ENCODE measurements around the gene HLTF. TPM values are rescaled to one million over a fixed set of nuclear protein-coding genes. Genes with fewer than 3 reads are reported as not detected.
"Not testable (repeated sequence)": the region's sequence is repeated elsewhere in the genome, so short reads cannot be mapped to it uniquely, and the experiment has no call there.

The HLTF gene, protein sequence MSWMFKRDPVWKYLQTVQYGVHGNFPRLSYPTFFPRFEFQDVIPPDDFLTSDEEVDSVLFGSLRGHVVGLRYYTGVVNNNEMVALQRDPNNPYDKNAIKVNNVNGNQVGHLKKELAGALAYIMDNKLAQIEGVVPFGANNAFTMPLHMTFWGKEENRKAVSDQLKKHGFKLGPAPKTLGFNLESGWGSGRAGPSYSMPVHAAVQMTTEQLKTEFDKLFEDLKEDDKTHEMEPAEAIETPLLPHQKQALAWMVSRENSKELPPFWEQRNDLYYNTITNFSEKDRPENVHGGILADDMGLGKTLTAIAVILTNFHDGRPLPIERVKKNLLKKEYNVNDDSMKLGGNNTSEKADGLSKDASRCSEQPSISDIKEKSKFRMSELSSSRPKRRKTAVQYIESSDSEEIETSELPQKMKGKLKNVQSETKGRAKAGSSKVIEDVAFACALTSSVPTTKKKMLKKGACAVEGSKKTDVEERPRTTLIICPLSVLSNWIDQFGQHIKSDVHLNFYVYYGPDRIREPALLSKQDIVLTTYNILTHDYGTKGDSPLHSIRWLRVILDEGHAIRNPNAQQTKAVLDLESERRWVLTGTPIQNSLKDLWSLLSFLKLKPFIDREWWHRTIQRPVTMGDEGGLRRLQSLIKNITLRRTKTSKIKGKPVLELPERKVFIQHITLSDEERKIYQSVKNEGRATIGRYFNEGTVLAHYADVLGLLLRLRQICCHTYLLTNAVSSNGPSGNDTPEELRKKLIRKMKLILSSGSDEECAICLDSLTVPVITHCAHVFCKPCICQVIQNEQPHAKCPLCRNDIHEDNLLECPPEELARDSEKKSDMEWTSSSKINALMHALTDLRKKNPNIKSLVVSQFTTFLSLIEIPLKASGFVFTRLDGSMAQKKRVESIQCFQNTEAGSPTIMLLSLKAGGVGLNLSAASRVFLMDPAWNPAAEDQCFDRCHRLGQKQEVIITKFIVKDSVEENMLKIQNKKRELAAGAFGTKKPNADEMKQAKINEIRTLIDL
- total RNA-seq (2014; rRNA removed; shearing (Covaris generic)), result 62.1 and 62.5 TPM in 2 replicates
- polyA plus RNA-seq (2015; cell fraction: cytosol; rRNA removed), result 46.1 and 62.4 TPM in 2 replicates
- polyA plus RNA-seq (2015; cell fraction: nucleus; rRNA removed), result 180 and 198 TPM in 2 replicates

DNA sequence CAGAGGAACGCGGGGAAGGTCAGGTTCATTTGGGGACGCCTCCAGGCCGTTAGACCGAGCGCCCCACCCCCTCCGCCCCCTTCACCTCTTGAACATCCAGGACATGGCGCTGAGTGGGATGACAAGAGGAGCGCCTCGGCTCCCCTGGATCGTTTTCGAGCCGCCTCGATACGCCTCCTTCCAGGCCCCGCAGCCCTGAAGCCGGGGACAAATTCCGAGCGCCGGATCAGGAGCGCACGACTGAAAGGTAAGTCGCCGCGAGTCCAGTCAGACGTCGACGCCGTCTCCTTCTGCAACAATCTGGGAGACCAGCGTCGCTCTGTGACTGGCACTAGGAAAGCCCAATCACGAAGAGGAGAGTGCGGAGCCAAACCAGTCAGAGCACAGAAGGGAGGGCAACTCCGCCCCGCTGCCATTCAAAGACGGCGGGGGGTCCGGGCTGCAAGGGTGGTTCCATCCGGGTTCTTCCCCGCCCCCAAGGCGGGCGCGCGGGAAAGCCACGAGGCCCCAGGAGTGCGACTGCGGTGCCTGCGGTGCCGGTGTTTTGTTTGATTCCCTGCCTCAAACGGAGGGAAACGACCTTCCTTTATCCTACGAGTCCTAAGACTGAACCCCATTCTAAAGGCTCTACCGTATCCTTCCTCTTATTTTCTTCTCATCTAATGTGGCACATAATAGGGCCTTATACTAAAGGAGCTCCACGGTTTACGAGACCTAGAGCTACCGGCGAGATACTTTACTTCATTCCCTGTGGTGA, at the start of gene HLTF:
TSS of gene HLTF (minus strand) at position 302 of the 757 bp plus-strand sequence. CDS start at position 105, 197 bp downstream.
- DNase-seq (ENCODE audit: low read depth), result peak; percentile 99

DNA sequence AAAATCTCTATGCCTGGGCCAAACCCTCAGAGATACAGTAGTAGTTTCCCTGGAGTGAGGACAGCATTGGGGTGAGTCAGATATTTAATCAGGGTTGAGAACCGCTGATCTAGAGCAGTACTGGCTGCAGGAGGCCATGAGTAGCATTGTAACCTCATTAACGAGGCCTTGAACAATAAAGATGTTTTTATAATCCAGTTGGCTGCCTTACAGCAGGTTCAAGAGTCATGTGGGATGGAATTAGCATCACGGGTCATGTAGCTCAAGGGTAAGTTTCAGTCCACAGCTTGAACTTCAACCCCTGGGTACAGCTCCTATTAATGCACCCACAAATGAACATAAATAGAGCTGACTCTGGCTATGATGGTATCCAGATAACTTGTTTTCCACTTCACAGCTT, 48.2 kb upstream of the HLTF start:
- DNase-seq (ENCODE audit: low read depth), result no peak

DNA sequence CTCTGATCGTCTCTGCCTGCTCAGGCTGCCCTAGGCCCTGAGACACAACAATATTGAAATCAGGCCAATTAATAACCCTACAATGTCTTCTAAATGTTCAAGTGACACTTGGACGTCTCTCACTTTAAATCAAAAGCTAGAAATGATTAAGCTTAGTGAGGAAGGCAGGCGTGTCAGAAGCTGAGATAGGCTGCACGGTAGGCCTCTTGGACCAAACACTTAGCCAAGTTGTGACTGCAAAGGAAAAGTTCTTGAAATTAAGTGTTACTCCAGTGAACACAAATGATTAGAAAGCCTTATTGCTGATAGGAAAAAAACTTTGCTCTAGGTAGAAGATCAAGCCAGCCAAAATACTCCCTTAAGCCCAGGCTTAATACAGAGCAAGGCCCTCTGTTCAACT, 45.3 kb upstream of the HLTF start:
- no peak for DNase-seq (ENCODE audit: low read depth)

DNA sequence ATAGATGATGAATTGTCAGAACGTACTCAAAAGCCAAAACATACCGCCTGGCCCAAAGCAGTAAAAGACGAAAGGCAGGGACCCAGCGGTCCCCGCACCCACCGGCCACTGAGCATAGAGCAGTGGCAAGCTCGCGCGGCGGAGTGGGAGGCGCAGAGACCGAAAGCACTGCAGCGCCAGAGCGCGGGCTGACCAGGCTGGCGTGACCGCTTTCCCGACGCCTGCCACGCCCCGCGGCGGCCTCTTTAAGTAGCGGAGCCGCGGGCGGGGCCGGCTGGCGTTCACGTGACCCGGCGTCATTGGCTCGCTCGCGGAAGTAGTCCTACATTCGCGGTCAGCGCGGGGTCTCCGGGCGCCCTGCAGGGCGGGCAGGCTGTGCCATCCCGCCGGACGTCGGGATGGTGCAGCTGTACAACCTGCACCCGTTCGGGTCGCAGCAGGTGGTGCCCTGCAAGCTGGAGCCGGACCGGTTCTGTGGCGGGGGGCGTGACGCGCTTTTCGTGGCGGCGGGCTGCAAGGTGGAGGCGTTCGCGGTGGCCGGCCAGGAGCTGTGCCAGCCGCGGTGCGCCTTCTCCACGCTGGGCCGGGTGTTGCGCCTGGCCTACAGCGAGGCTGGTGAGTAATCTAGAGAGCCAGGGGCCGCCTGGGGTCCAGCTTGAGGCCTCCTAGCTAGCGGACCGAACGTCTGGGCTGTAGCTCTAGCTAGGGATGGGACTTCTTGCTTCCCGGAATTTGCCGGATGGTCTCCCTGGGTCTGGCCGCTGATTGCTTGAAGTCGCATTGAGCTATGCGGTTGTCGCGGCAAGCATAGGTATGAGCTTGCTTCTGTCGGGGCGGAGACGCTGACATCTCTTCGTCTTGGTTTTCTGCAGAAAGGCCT, 43.2 kb upstream of the HLTF start, which contains the start of gene HPS3:
TSS of gene HPS3 (plus strand) at position 313 of the 880 bp plus-strand sequence. CDS start at position 399, 86 bp downstream.
- DNase-seq (ENCODE audit: low read depth), result peak; percentile 96

DNA sequence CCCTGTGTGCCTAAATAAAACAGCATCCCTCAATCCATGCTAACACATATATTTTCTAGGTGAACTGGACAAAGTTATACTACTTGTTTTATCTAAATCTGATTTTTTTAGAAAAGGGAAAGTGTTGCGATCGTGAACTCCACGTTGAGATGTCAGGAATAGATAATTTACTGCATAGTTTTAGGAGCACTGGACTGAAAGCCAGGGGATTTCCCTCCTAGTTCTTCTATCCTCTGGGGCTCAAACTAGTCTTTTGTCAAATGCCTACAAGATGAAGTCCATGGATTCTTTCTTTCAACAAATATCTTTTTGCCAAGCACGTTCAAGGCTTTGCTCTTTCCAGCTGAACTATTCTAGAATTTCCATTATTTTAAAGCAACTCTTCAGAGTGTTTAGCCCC, 42.5 kb upstream of the HLTF start:
- no peak for DNase-seq (ENCODE audit: low read depth)

DNA sequence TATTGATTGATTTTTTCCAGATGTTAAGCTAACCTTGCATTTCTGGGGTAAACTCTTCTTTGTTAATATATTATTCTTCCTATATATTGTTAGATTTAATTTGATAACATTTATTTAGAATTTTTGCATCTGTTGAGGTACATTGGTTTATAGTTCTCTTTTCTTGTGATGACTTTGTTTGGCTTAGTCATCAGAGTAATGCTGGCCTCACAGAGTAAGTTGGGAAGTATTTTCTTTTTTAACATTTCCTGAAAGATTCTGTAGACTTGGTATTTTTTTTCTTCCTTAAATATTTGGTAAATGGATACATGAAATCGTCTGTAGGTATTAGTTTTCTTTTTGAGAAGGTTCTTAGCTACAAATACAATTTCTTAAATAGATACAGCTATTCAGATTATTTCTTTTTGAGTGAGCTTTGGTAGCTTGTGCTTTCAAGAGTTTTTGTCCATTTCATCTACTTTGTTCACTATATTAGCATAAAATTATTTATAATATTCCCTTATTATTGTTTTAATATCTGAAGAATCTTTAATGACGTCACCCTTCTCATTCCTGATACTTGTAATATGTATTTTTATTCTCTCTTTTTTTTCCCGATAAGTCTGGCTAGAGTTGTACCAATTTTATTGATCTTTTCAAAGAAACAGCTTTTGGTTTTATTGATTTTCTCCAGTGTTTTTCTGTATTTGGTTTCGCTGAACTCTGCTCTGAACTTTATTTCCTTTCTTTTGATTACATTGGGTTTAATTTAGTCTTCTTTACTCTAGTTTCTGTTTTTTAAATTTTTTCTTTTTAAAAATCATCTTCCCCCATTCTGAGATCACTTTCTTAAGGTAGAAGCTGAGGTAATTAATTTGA, 36.6 kb upstream of the HLTF start:
- no peak for DNase-seq (ENCODE audit: low read depth)

DNA sequence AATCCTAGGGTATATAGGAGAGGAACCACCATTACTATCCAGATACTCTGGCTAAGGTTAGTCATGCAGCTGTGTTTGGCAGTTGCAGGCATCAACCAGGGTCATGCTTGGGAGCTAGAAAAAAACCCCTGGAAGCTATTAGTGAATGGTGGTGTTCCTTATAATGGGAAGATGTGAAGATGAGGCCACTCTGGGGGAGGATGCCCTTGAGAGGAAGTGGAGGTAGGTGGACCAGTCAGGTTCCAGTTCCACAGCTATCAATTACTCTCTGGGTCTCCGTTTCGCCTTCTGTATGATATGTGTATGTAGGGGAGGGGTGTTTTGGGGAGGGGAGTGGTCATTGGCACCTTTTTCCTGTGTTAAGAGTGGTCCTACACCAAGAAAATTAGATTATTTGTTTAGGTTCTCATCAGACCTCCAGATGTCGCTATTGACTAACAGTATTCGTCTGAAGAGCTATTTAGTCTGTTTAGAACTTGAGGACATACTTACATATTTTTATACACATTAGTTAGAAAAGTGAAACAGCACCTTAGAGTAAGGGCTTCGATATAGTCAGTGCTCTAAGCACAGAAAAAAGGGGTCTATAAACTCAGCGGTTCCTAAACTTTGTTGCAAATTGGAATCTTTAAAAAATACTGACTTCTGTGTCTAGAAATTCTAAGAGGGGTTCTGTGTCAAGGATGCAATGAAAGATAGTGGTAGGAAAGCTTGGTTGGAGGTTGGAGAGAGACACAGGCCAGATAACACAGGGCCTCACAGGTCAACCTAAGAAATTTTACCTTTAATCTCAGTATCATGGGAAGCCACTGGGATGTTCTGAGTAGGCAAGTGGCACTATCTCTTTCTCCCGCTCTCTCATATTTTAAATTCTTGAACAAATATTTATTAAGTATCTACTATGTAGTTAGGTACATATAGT, 34.0 kb upstream of the HLTF start:
- DNase-seq (ENCODE audit: low read depth), result peak; percentile 60

DNA sequence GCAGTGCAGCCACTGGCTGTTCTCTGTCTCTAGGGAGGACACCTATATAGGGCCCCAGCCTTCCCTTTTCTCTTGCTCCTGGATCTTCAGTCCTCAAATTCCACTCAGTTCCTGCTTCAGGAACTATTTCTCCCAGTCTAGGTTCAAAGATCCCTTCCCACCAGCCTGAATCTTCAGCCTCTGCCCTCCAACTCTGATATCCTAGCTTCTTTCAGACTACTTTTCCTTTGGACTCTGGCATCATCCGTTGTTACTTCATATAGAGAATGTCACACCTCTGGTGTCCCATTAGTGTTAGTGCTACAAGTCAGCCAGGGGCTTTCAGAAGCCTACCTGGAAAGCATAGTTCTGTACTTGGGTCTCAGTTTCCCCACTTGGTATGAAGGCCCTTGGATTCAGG, 33.1 kb upstream of the HLTF start:
- DNase-seq (ENCODE audit: low read depth), result no peak

DNA sequence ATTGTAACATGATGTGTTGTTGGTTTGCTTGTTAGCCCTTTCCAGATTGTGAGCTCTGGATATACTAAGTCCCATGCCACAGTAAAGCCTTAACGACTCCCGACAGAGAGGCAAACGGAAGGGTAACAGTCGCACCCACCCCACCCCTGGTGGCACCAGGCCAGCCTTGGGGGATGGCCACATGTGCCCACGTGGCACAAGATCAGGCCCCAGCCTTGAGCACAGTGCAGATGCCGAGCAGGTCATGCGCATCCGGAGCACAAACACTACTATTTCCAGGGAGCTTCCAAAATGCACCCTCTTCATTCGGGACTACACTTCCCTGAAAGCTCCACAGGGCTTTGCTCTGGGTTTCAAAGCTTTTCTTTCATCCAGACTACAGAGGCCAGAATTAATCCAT, 32.4 kb upstream of the HLTF start:
- DNase-seq (ENCODE audit: low read depth), result no peak

DNA sequence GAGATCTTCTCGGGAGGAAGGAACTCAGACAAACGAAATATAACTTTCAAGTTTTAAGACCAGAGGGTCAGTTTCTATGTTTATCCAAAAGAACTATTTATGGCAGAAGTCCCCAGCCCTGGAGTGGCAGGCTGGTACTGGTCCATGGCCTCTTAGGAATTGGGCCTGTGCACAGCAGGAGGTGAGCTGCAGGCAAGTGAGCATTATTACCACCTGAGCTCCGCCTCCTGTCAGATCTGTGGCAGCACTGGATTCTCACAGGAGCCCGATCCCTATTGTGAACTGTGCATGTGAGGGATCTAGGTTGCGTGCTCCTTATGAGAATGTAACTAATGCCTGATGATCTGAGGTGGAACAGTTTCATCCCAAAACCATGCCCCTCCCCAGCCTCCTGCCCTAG, 28.8 kb upstream of the HLTF start:
- DNase-seq (ENCODE audit: low read depth), result no peak

DNA sequence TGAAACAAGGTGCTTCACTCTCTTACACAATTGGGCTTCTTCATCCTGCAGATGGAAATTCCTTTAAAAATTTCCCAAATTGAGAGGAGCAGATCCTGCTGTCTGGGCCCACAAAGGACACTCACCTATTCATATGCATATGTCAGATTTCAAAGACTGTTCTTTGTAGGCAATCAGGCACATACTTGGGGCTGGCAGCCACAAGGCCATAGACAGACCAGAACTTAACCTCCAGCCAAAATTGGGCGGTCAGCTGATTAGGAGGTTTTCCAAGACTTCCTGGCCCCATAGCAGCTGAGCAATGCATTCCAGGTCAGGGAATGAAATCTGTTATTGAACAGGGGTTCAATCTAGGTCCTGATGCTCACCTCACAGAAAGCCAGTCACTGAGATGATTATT, 28.1 kb upstream of the HLTF start:
- DNase-seq (ENCODE audit: low read depth), result no peak

DNA sequence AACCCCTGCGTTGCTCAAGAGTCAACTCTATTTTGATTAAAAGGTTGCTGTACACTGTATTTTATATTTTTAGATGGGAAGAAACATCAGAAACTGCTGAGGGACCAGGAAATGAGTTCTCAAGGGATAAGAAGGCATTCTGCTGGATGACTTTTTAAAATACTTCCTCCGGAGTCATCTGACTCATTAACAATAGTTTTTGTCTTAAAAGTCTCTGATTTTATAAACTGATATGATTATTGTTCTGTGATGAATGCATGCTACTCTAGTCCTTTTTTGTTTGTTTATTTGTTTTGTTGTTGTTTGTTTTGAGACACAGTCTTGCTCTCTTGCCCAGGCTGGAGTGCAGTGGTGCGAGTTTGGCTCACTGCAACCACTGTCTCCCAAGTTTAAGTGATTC, 18.2 kb upstream of the HLTF start:
- DNase-seq (ENCODE audit: low read depth), result no peak

DNA sequence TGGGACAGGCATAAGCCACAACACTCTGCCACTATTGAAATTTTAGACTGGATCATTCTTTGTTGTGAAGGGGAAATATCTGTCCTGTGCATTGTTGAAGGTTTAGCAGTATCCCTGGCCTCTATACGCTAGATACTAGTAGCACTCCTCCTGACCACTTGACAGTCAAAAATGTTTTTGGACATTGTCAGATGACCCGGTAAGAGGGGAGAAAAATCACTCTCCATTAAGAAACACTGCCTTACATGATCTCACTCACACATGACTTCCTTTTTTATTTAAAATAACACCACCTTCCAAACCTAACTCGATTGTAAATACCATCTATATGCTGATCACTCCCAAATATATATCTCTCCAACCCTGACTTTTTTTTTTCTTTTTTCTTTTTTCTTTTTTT, 15.3 kb upstream of the HLTF start:
- DNase-seq (ENCODE audit: low read depth), result no peak

DNA sequence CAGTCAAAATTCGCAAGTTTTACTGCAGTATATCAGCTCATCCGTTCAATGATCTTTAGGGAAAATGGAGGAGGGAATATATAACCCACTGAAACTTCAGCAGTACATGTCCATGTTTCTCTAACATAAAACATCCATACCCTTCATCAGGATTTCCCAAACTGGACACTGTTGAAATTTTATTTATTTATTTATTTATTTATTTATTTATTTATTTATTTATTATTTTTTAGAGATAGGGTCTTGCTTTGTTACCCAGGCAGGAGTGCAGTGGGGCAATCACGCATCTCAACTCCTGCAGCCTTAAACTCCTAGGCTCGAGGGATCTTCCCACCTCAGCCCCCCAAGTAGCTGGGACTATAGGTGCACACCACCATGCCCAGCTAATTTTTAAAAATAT, 14.8 kb upstream of the HLTF start:
- no peak for DNase-seq (ENCODE audit: low read depth)

DNA sequence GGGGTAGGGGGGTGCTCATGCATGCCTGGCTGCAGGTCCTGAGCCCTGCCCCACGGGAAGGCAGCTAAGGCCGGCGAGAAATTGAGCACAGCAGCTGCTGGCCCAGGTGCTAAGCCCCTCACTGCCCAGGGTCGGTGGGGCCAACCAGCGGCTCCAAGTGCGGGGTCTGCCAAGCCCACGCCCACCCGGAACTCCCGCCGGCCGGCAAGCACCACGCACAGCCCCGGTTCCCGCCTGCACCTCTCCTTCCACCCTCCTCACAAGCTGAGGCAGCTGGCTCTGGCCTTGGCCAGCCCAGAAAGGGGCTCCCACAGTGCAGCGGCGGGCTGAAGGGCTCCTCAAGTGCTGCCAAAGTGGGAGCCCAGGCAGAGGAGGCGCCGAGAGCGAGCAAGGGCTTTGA, 11.7 kb upstream of the HLTF start:
- not testable (repeated sequence) for DNase-seq (ENCODE audit: low read depth)

DNA sequence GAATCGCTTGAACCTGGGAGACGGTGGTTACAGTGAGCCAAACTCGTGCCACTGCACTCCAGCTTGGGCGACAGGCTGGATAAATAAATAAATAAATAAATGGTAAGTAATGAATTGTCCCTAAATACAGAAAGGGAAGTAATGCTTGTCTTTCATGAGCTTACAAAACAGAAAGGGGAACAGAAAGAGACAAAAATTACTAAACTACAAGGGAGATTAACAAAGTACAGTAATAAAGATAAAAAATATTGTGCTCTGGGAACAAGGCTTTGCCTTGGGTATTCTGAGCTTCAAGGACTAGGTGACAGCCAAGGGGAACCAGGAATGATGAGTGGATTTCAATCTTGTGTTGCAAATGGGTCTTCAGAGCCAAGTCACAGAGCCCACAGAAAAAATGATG, 9.2 kb upstream of the HLTF start:
- no peak for DNase-seq (ENCODE audit: low read depth)

DNA sequence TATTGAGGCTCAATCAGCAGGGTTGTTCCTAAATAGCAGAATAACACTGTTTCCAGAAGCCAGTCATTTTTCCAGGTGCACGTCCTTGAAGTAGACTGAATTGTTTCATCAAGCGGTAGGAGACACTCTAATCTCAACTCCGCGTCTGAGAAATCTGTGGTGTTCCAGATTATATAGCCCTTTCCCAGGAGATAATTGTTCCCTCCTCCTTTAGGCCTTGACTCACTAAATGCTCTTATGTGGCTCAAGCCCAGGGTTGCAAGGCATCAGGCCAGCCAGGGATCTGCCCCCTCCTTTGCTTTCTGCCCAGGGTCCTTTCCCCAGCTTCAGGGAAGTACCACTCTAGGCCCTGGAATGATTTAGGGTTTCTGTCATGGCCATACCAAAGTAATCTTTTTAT, 5.7 kb upstream of the HLTF start:
- no peak for DNase-seq (ENCODE audit: low read depth)

DNA sequence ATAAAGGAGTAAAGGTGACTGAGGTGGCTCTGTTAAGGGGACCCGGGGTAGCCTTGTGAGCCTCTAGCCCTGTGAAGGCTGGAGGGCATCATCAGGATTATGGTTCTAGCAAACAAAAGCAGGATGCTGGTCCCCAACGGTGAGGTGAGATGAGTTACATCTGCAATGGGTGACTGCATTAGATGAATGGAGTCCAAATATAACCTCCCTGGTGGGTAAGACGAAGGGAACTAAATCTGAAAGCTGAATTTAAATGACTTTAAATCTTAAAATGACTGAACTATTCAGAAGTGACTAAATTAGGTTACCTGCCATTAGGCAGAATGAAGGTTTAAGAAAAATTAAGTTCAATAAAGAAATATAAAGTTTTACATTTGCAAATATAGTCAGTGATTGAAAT, 4.6 kb upstream of the HLTF start:
- no peak for DNase-seq (ENCODE audit: low read depth)
